H1 (cell line): Measurements from ENCODE around the gene COL21A1. TPM values are rescaled to one million over a fixed set of nuclear protein-coding genes. Genes with fewer than 3 reads are reported as not detected.

Experiments used
- CTCF ChIA-PET: fragments of 300-600 bp; sonication (Branson Sonifier 250); formaldehyde crosslinking; loops from one replicate; lab custom pipeline; 2021; ENCODE audit not compliant: partially characterized antibody; lab: Charles Lee
- POLR2A ChIA-PET: fragments of 300-600 bp; sonication (Branson Sonifier 250); formaldehyde crosslinking; loops from one replicate; lab custom pipeline; 2021; ENCODE audit warnings: inconsistent platforms; ENCODE audit not compliant: partially characterized antibody; lab: Charles Lee
- DNase-seq, 2 experiments: peaks; one replicate each; pipeline versions ENCODE4 v3.0.0 to v3.0.0-alpha.2; 2010 to 2022; ENCODE audit warnings: low spot score in 2 of 2, low read depth in 1 of 2, mixed read lengths in 1 of 2
- FAIRE-seq: peaks from 2 replicates; lab custom pipeline; 2011; peaks lifted over from hg19 to GRCh38; lab: Jason Lieb, UNC
- H2AFZ ChIP-seq: 2 replicates; pipeline ENCODE4 v1.8.1; 2012; ENCODE audit warnings: low read length, inconsistent platforms
- H2AK5ac ChIP-seq: 2 replicates; pipeline ENCODE4 v1.6.1; 2013; ENCODE audit warnings: low read depth, low read length
- H2BK120ac ChIP-seq: replicated peaks from 2 replicates; pipeline ENCODE3; 2013; ENCODE audit warnings: low read depth, low read length, inconsistent platforms
- H2BK12ac ChIP-seq: 2 replicates; pipeline ENCODE4 v1.6.1; 2013; ENCODE audit warnings: low read depth, low read length
- H2BK15ac ChIP-seq: 2 replicates; pipeline ENCODE4 v1.6.1; 2013; ENCODE audit warnings: low read length
- H2BK20ac ChIP-seq: 2 replicates; pipeline ENCODE4 v1.6.1; 2013; ENCODE audit warnings: low read length
- H2BK5ac ChIP-seq: 2 replicates; pipeline ENCODE4 v1.6.1; 2013; ENCODE audit warnings: low read depth, low read length
- H3K14ac ChIP-seq: 2 replicates; pipeline ENCODE4 v1.6.1; 2013; ENCODE audit warnings: inconsistent platforms; ENCODE audit not compliant: insufficient read length
- H3K18ac ChIP-seq: 2 replicates; pipeline ENCODE4 v1.6.1; 2013; ENCODE audit warnings: low read length; ENCODE audit errors: extremely low read depth
- H3K23ac ChIP-seq: 2 replicates; pipeline ENCODE4 v1.6.1; 2013; ENCODE audit warnings: inconsistent platforms; ENCODE audit not compliant: insufficient read length
- H3K23me2 ChIP-seq: 2 replicates; pipeline ENCODE4 v1.6.1; 2013; ENCODE audit warnings: low read depth, low read length
- H3K27ac ChIP-seq: 2 replicates; pipeline ENCODE4 v1.6.1; 2011; ENCODE audit warnings: low read depth, low read length, inconsistent platforms
- H3K27me3 ChIP-seq, 4 experiments: replicated peaks in 1 of 4; 1 replicate in 1 of 4; 2 replicates in 3 of 4; pipeline versions ENCODE4 v1.6.1 to v1.8.1; 2011 to 2013; ENCODE audit warnings: low read length in 3 of 4, mild to moderate bottlenecking in 3 of 4, inconsistent platforms in 2 of 4, mixed read lengths in 2 of 4, moderate library complexity in 1 of 4; ENCODE audit not compliant: control insufficient read depth in 3 of 4, insufficient read depth in 3 of 4; ENCODE audit errors: extremely low read depth in 1 of 4
- H3K36me3 ChIP-seq, 4 experiments: 2 replicates each; pipeline versions ENCODE4 v1.6.1 to v1.8.1; 2011 to 2013; ENCODE audit warnings: mild to moderate bottlenecking in 4 of 4, low read length in 3 of 4, moderate library complexity in 2 of 4, control low read depth in 1 of 4, inconsistent platforms in 1 of 4; ENCODE audit not compliant: insufficient read depth in 4 of 4, control insufficient read depth in 2 of 4
- H3K4ac ChIP-seq: replicated peaks from 2 replicates; pipeline ENCODE3; 2013; ENCODE audit warnings: low read length, low read depth, mixed read lengths, inconsistent platforms; ENCODE audit not compliant: insufficient read length
- H3K4me1 ChIP-seq, 4 experiments: replicated peaks in 1 of 4; 1 replicate in 1 of 4; 2 replicates in 3 of 4; pipeline versions ENCODE4 v1.6.1 to v1.8.1; 2011 to 2013; ENCODE audit warnings: low read length in 3 of 4, inconsistent platforms in 2 of 4, mixed read lengths in 1 of 4; ENCODE audit not compliant: insufficient read depth in 4 of 4, control insufficient read depth in 3 of 4
- H3K4me2 ChIP-seq, 2 experiments: 2 replicates each; pipeline versions ENCODE4 v1.6.1 to v1.8.1; 2011 to 2013; ENCODE audit warnings: low read depth in 2 of 2, low read length in 2 of 2, control low read depth in 1 of 2, inconsistent platforms in 1 of 2, mild to moderate bottlenecking in 1 of 2; ENCODE audit not compliant: insufficient read depth in 1 of 2
- H3K4me3 ChIP-seq, 4 experiments: fragments of 200-600, 300-600 bp in 1 of 4; sonication (generic), shearing (Covaris generic), sonication (Bioruptor Twin) in 1 of 4; 2 replicates each; pipeline versions ENCODE4 v1.5.1 to v1.8.1; 2011 to 2016; ENCODE audit warnings: low read length in 4 of 4, low read depth in 3 of 4, control low read depth in 2 of 4, inconsistent platforms in 2 of 4, mild to moderate bottlenecking in 2 of 4, mixed read lengths in 1 of 4, moderate library complexity in 1 of 4; ENCODE audit not compliant: insufficient read depth in 2 of 4; ENCODE audit errors: extremely low read depth in 1 of 4
- H3K56ac ChIP-seq: replicated peaks from 2 replicates; pipeline ENCODE3; 2013; ENCODE audit warnings: low read depth, mild to moderate bottlenecking, mixed read lengths, low read length, inconsistent platforms; ENCODE audit not compliant: insufficient read length
- H3K79me1 ChIP-seq: 2 replicates; pipeline ENCODE4 v1.6.1; 2013; ENCODE audit warnings: low read depth, low read length, control low read depth
- H3K79me2 ChIP-seq, 2 experiments: 2 replicates each; pipeline versions ENCODE4 v1.6.1 to v1.8.1; 2012 to 2013; ENCODE audit warnings: low read length in 2 of 2, mild to moderate bottlenecking in 2 of 2, inconsistent platforms in 1 of 2; ENCODE audit not compliant: insufficient read depth in 2 of 2, control insufficient read depth in 1 of 2
- H3K9ac ChIP-seq, 4 experiments: replicated peaks in 1 of 4; 1 replicate in 1 of 4; 2 replicates in 3 of 4; pipeline versions ENCODE4 v1.6.1 to v1.8.1; 2011 to 2013; ENCODE audit warnings: low read depth in 3 of 4, low read length in 3 of 4, control low read depth in 2 of 4, mild to moderate bottlenecking in 2 of 4, moderate library complexity in 2 of 4, inconsistent platforms in 1 of 4; ENCODE audit errors: extremely low read depth in 1 of 4
- H3K9me3 ChIP-seq, 2 experiments: 2 replicates each; pipeline versions ENCODE4 v1.6.1 to v1.8.1; 2012 to 2013; ENCODE audit warnings: mild to moderate bottlenecking in 2 of 2, moderate library complexity in 2 of 2, control low read depth in 1 of 2, inconsistent platforms in 1 of 2, low read depth in 1 of 2, low read length in 1 of 2, mixed read lengths in 1 of 2; ENCODE audit not compliant: insufficient read depth in 2 of 2
- H4K20me1 ChIP-seq, 2 experiments: replicated peaks in 1 of 2; 2 replicates each; pipeline versions ENCODE3 to v1.8.1; 2011 to 2013; ENCODE audit warnings: inconsistent platforms in 2 of 2, low read length in 2 of 2, mild to moderate bottlenecking in 1 of 2; ENCODE audit not compliant: insufficient read depth in 2 of 2, control insufficient read depth in 1 of 2
- H4K5ac ChIP-seq: 2 replicates; pipeline ENCODE4 v1.6.1; 2013; ENCODE audit warnings: low read length, low read depth, mixed read lengths, inconsistent platforms; ENCODE audit not compliant: insufficient read length
- H4K8ac ChIP-seq: 2 replicates; pipeline ENCODE4 v1.8.0; 2013; ENCODE audit warnings: mild to moderate bottlenecking, moderate library complexity, low read length, inconsistent platforms; ENCODE audit not compliant: insufficient read depth; ENCODE audit errors: extremely low read depth
- H4K91ac ChIP-seq: replicated peaks from 2 replicates; pipeline ENCODE3; 2013; ENCODE audit warnings: low read length, mixed read lengths, inconsistent platforms; ENCODE audit not compliant: insufficient read length
- ASH2L ChIP-seq: fragments of 200-600, 300-600 bp; sonication (generic); IDR thresholded peaks from one replicate; pipeline ENCODE4 v1.7.1; 2017; ENCODE audit warnings: low read length
- ATF3 ChIP-seq: IDR thresholded peaks from 2 replicates; pipeline ENCODE4 v1.6.1; 2011; ENCODE audit warnings: low read depth, mild to moderate bottlenecking, low read length; ENCODE audit not compliant: insufficient read depth
- BACH1 ChIP-seq: IDR thresholded peaks from 2 replicates; pipeline ENCODE4 v1.6.1; 2012; ENCODE audit warnings: low read length, improper control_type of control experiment
- CTBP2 ChIP-seq: IDR thresholded peaks from 2 replicates; pipeline ENCODE4 v1.7.0; 2011; ENCODE audit warnings: borderline replicate concordance, mild to moderate bottlenecking, moderate library complexity, mixed read lengths, low read length; ENCODE audit not compliant: insufficient read depth, insufficient read length
- EGR1 ChIP-seq: IDR thresholded peaks from 2 replicates; pipeline ENCODE4 v1.6.1; 2011; ENCODE audit warnings: low read depth, low read length, borderline replicate concordance
- HDAC2 ChIP-seq, 2 experiments: fragments of 300-600 bp in 1 of 2; sonication (generic) in 1 of 2; IDR thresholded peaks; 2 replicates each; pipeline ENCODE4 v1.6.1; 2011 to 2012; ENCODE audit warnings: low read depth in 2 of 2, low read length in 2 of 2, mild to moderate bottlenecking in 2 of 2, moderate library complexity in 2 of 2, borderline replicate concordance in 1 of 2, inconsistent platforms in 1 of 2
- JUN ChIP-seq: IDR thresholded peaks from 2 replicates; pipeline ENCODE4 v1.6.1; 2011; ENCODE audit warnings: low read depth, mild to moderate bottlenecking, improper control_type of control experiment, low read length
- MAFK ChIP-seq: IDR thresholded peaks from 2 replicates; pipeline ENCODE4 v1.6.1; 2012; ENCODE audit warnings: low read depth, mild to moderate bottlenecking, improper control_type of control experiment, low read length
- RAD21 ChIP-seq, 2 experiments: IDR thresholded peaks in 1 of 2; conservative IDR thresholded peaks in 1 of 2; 2 replicates each; pipeline ENCODE4 v1.6.1; 2011; ENCODE audit warnings: low read depth in 2 of 2, low read length in 2 of 2, improper control_type of control experiment in 1 of 2, inconsistent platforms in 1 of 2, mild to moderate bottlenecking in 1 of 2, moderate library complexity in 1 of 2
- RXRA ChIP-seq: IDR thresholded peaks from 2 replicates; pipeline ENCODE4 v1.6.1; 2011; ENCODE audit warnings: low read depth, mild to moderate bottlenecking, low read length, moderate library complexity; ENCODE audit not compliant: insufficient read depth
- SAP30 ChIP-seq: fragments of 300-600 bp; sonication (generic); IDR thresholded peaks from 2 replicates; pipeline ENCODE4 v1.7.1; 2012; ENCODE audit warnings: low read length, moderate library complexity, mild to moderate bottlenecking, inconsistent platforms; ENCODE audit not compliant: insufficient read depth, insufficient replicate concordance
- SIN3A ChIP-seq, 2 experiments: IDR thresholded peaks in 1 of 2; conservative IDR thresholded peaks in 1 of 2; 2 replicates each; pipeline ENCODE4 v1.6.1; 2011 to 2012; ENCODE audit warnings: low read length in 2 of 2, improper control_type of control experiment in 1 of 2, low read depth in 1 of 2, mild to moderate bottlenecking in 1 of 2
- SIX5 ChIP-seq: IDR thresholded peaks from 2 replicates; pipeline ENCODE4 v1.6.1; 2011; ENCODE audit warnings: mild to moderate bottlenecking, low read depth, low read length
- SP4 ChIP-seq: IDR thresholded peaks from 2 replicates; pipeline ENCODE4 v1.6.1; 2012; ENCODE audit warnings: low read length, inconsistent platforms
- WGBS, 2 experiments: shearing (Covaris generic) in 1 of 2; methylation state at CpG; one replicate each; pipeline versions ENCODE4 v1.1.6 to v1.1.7; 2013 to 2015; ENCODE audit warnings: low lambda C conversion rate in 2 of 2, mixed read lengths in 2 of 2, inconsistent platforms in 1 of 2, low coverage in 1 of 2, missing lambda C conversion rate in 1 of 2; ENCODE audit not compliant: insufficient replicate concordance in 2 of 2, insufficient coverage in 1 of 2, insufficient read length in 1 of 2; ENCODE audit errors: extremely low coverage in 1 of 2, missing lambda C conversion rate in 1 of 2; 5-methylcytosine and 5-hydroxymethylcytosine counted together
- polyA plus RNA-seq, 7 experiments: library from polyadenylated mRNA; depleted of rRNA in 3 of 7; stranded (reverse) in 5 of 7; unstranded in 2 of 7; fragments of >200 nt in 5 of 7; fragments of 200-250 nt in 2 of 7; gene quantifications; 1 replicate in 5 of 7; 2 replicates in 1 of 7; 4 replicates in 1 of 7; pipeline versions ENCODE4 v1.2.1 to v1.2.3, GENCODE V29; 2011 to 2013; ENCODE audit warnings: missing spikeins in 2 of 7, mixed read lengths in 2 of 7
- total RNA-seq: library from RNA; stranded (reverse); fragmentation: NEBNext Ultra II Directional; extraction: Animal tissue kit (Norgen Biotek cat#: 25700); gene quantifications from 2 replicates; pipeline ENCODE4 v1.2.1, GENCODE V29; 2021

Gene COL21A1
- total and polyA plus RNA-seq, 2 of the 8 experiments (the other 6 are each of a cell fraction or from before 2014, with no cell fraction given) = 1.6 to 3.4 TPM

- no peak for FAIRE-seq
- H4K8ac ChIP-seq = no peak overlapping the region
- WGBS, 2 experiments = 85% methylated on average over 3 of the region's 3 CpGs; no CpG with 5 or more reads in 1 of the 2 experiments
Observed at GRCh38 chr6:56214703-56215101, 32.7 kb downstream of the COL21A1 start.

More at GRCh38 chr6:56214703-56215101, 32.7 kb downstream of the COL21A1 start:
- Histone ChIP-seq H3K4me2 (no peak overlapping the region), H2AK5ac (no peak overlapping the region), H3K9ac (no peak overlapping the region), H3K18ac (no peak overlapping the region), H3K4me1 (no peaks in the 10 kb centered on the region), H3K27ac (no peak overlapping the region), H3K79me2 (no peaks in the 10 kb centered on the region), H3K9me3 (no peaks in the 10 kb centered on the region), H4K20me1 (no peaks in the 10 kb centered on the region), H2BK120ac (no peak overlapping the region), H3K23ac (no peak overlapping the region), H2BK12ac (no peak overlapping the region), H3K4me3 (no peak overlapping the region), H4K91ac (no peak overlapping the region), H3K79me1 (no peaks in the 10 kb centered on the region), H3K56ac (no peak overlapping the region), H3K4ac (no peak overlapping the region), H3K14ac (no peak overlapping the region), H3K23me2 (no peaks in the 10 kb centered on the region), H3K36me3 (no peaks in the 10 kb centered on the region), H4K5ac (no peak overlapping the region), H2BK15ac (no peak overlapping the region), H2AFZ (no peak overlapping the region), H3K27me3 (no peaks in the 10 kb centered on the region), H2BK20ac (no peak overlapping the region), H2BK5ac (no peak overlapping the region)
- POLR2A ChIA-PET = no interaction called here
- CTCF ChIA-PET = no interaction called here
- no peak for DNase-seq
- TF ChIP-seq SAP30 = no peak
- no peak for TF ChIP-seq ATF3
- no peak for TF ChIP-seq SIN3A (conservative IDR thresholded peaks at IDR 0.05 in 1 of 2, IDR thresholded peaks at IDR 0.05 in 1 of 2; ENCODE audit: low read depth in 1 of 2, low read length in 2 of 2)
- no peak for TF ChIP-seq EGR1
- no peak for TF ChIP-seq JUN
- TF ChIP-seq CTBP2 = no peak
- no peak for TF ChIP-seq SP4
- TF ChIP-seq HDAC2 (IDR thresholded peaks at IDR 0.05; ENCODE audit: borderline replicate concordance in 1 of 2, low read depth in 2 of 2, low read length in 2 of 2) = no peak
- TF ChIP-seq RXRA = no peak
- no peak for TF ChIP-seq BACH1
- no peak for TF ChIP-seq SIX5
- no peak for TF ChIP-seq MAFK
- TF ChIP-seq ASH2L = no peak
- no peak for TF ChIP-seq RAD21 (IDR thresholded peaks at IDR 0.05 in 1 of 2, conservative IDR thresholded peaks at IDR 0.05 in 1 of 2; ENCODE audit: low read depth in 2 of 2, low read length in 2 of 2)
